Endothelial cell of umbilical vein (primary cell): ENCODE measurements around the gene GAK. TPM values are rescaled to one million over a fixed set of nuclear protein-coding genes. Genes with fewer than 3 reads are reported as not detected.

Experiments used
- BruUV-seq: library from RNA; stranded (reverse); fragments of 400-500 nt; replicated peaks from 2 replicates; lab custom pipeline; 2021; lab: Mats Ljungman, UMichigan
- CTCF ChIA-PET: fragments of 300-600, 350-600 bp; sonication (Branson Sonifier 250); formaldehyde crosslinking; loops from one replicate; lab custom pipeline; 2021; ENCODE audit warnings: antibody characterized with exemption, inconsistent platforms; lab: Charles Lee
- POLR2A ChIA-PET: fragments of 300-600, 350-600 bp; sonication (Branson Sonifier 250); formaldehyde crosslinking; loops from one replicate; lab custom pipeline; 2021; ENCODE audit warnings: antibody characterized with exemption, inconsistent platforms; lab: Charles Lee
- DNase-seq: peaks from one replicate; pipeline ENCODE4 v3.0.0-alpha.2; 2011; ENCODE audit warnings: low read depth, low spot score
- FAIRE-seq: peaks from 2 replicates; lab custom pipeline; 2011; peaks lifted over from hg19 to GRCh38; lab: Jason Lieb, UNC
- H2AFZ ChIP-seq: 2 replicates; pipeline ENCODE4 v1.6.0; 2012; ENCODE audit warnings: low read depth, low read length, control low read depth, inconsistent platforms
- H3K27ac ChIP-seq: 2 replicates; pipeline ENCODE4 v1.5.1; 2011; ENCODE audit warnings: low read depth, mild to moderate bottlenecking, control low read depth, low read length, moderate library complexity; ENCODE audit not compliant: insufficient read depth
- H3K27me3 ChIP-seq, 2 experiments: 2 replicates each; pipeline versions ENCODE4 v1.6.0 to v1.6.1; 2011; ENCODE audit warnings: low read length in 2 of 2, mixed read lengths in 1 of 2; ENCODE audit not compliant: control insufficient read depth in 2 of 2, insufficient read depth in 2 of 2
- H3K36me3 ChIP-seq, 2 experiments: 2 replicates in 1 of 2; 3 replicates in 1 of 2; pipeline ENCODE4 v1.5.1; 2011; ENCODE audit warnings: low read length in 2 of 2, mild to moderate bottlenecking in 1 of 2, moderate library complexity in 1 of 2; ENCODE audit not compliant: control insufficient read depth in 2 of 2, insufficient read depth in 2 of 2; ENCODE audit errors: extremely low read depth in 1 of 2
- H3K4me1 ChIP-seq: 3 replicates; pipeline ENCODE4 v1.5.1; 2011; ENCODE audit warnings: mild to moderate bottlenecking, low read length; ENCODE audit not compliant: control insufficient read depth, insufficient read depth; ENCODE audit errors: extremely low read depth
- H3K4me2 ChIP-seq: 2 replicates; pipeline ENCODE4 v1.6.1; 2011; ENCODE audit warnings: low read length, control low read depth, mixed read lengths; ENCODE audit not compliant: insufficient read depth
- H3K4me3 ChIP-seq, 3 experiments: fragments of 200-600 bp in 1 of 3; sonication (generic), shearing (Covaris generic) in 1 of 3; replicated peaks in 1 of 3; 2 replicates each; pipeline ENCODE4 v1.5.1; 2011 to 2016; ENCODE audit warnings: control low read depth in 3 of 3, low read length in 3 of 3, mild to moderate bottlenecking in 2 of 3, inconsistent platforms in 1 of 3, low read depth in 1 of 3, moderate library complexity in 1 of 3; ENCODE audit not compliant: insufficient read depth in 1 of 3
- H3K79me2 ChIP-seq: 2 replicates; pipeline ENCODE4 v1.6.0; 2012; ENCODE audit warnings: low read length, inconsistent platforms; ENCODE audit not compliant: control insufficient read depth, insufficient read depth
- H3K9ac ChIP-seq: replicated peaks from 2 replicates; pipeline ENCODE3; 2011; ENCODE audit warnings: low read length, control low read depth; ENCODE audit not compliant: insufficient read depth; ENCODE audit errors: extremely low read depth
- H3K9me1 ChIP-seq: replicated peaks from 3 replicates; pipeline ENCODE4 v1.6.0; 2011; ENCODE audit warnings: mild to moderate bottlenecking, low read length; ENCODE audit not compliant: control insufficient read depth, insufficient read depth; ENCODE audit errors: extremely low read depth
- H3K9me3 ChIP-seq: replicated peaks from 2 replicates; pipeline ENCODE4 v1.5.1; 2012; ENCODE audit warnings: low read length, inconsistent platforms; ENCODE audit not compliant: control insufficient read depth, insufficient read depth
- H4K20me1 ChIP-seq: replicated peaks from 2 replicates; pipeline ENCODE3; 2011; ENCODE audit warnings: mild to moderate bottlenecking, low read length; ENCODE audit not compliant: control insufficient read depth, insufficient read depth; ENCODE audit errors: extremely low read depth
- CTCF ChIP-seq, 2 donors: IDR thresholded peaks; 1 replicate in 1 of 2; 2 replicates in 1 of 2; pipeline ENCODE4 v1.5.1; 2011; ENCODE audit warnings: low read length in 2 of 2, mild to moderate bottlenecking in 2 of 2, moderate library complexity in 2 of 2, control low read depth in 1 of 2, inconsistent platforms in 1 of 2, low read depth in 1 of 2; ENCODE audit not compliant: insufficient read depth in 1 of 2; ENCODE audit errors: extremely low read depth in 1 of 2
- EZH2 ChIP-seq: IDR thresholded peaks from 2 replicates; pipeline ENCODE4 v1.6.1; 2012; ENCODE audit warnings: borderline replicate concordance, low read depth, mild to moderate bottlenecking, moderate library complexity, low read length, inconsistent platforms; ENCODE audit not compliant: severe bottlenecking
- FOS ChIP-seq: IDR thresholded peaks from 2 replicates; pipeline ENCODE4 v1.6.1; 2011; ENCODE audit warnings: mild to moderate bottlenecking, low read length, moderate library complexity, borderline replicate concordance; ENCODE audit not compliant: insufficient read depth
- GATA2 ChIP-seq: IDR thresholded peaks from 2 replicates; pipeline ENCODE4 v1.7.0; 2011; ENCODE audit warnings: low read depth, mild to moderate bottlenecking, moderate library complexity, mixed read lengths, low read length; ENCODE audit not compliant: insufficient read length, insufficient read depth
- JUN ChIP-seq: IDR thresholded peaks from 2 replicates; pipeline ENCODE4 v1.6.1; 2011; ENCODE audit warnings: borderline replicate concordance, low read depth; ENCODE audit not compliant: insufficient read length, insufficient read depth
- MYC ChIP-seq: IDR thresholded peaks from one replicate; pipeline ENCODE4 v1.6.1; 2011; ENCODE audit warnings: mild to moderate bottlenecking, low read depth, low read length
- POLR2A ChIP-seq: IDR thresholded peaks from 2 replicates; pipeline ENCODE4 v1.6.1; 2012; ENCODE audit warnings: low read depth, mild to moderate bottlenecking, control low read depth, low read length
- POLR2AphosphoS5 ChIP-seq: IDR thresholded peaks from 2 replicates; pipeline ENCODE4 v1.6.1; 2012; ENCODE audit warnings: low read depth, mild to moderate bottlenecking, control low read depth, low read length, moderate library complexity; ENCODE audit not compliant: insufficient read depth
- dilution Hi-C: fragments of 300-500 bp; cut with MboI; formaldehyde crosslinking; loops from one replicate; pipeline ENCODE4 v1.15.0; 2019; ENCODE audit warnings: low sequenced_read_pairs; ENCODE audit not compliant: extremely low pct_ligation_motif_present
- intact Hi-C: fragments of 100-400 bp; cut with micrococcal nuclease; formaldehyde crosslinking; loops from one replicate; pipeline ENCODE4 v1.10.0; 2022
- polyA plus RNA-seq, 4 experiments: library from polyadenylated mRNA; depleted of rRNA in 3 of 4; stranded (reverse) in 3 of 4; unstranded in 1 of 4; fragments of >200 nt; gene quantifications; 2 replicates each; pipeline versions ENCODE4 v1.2.1 to v1.2.3, GENCODE V29; 2011 to 2012; ENCODE audit warnings: missing spikeins in 1 of 4
- total RNA-seq: library from RNA; stranded (reverse); gene quantifications from 2 replicates; pipeline ENCODE4 v1.2.3, GENCODE V29; 2021
- TF ChIP-seq, protein P1 (sequence below): IDR thresholded peaks from 2 replicates; pipeline ENCODE4 v1.6.1; 2011; ENCODE audit not compliant: insufficient read depth, insufficient read length

Gene GAK
- total and polyA plus RNA-seq, 2 donors (not counting 3 experiments of a cell fraction or from before 2014, with no cell fraction given): 49.6 to 109 TPM

GRCh38 chr4:967113-968104, 35.3 kb upstream of the GAK start:
- no peak overlapping the region for H2AFZ ChIP-seq
- no peak overlapping the region for H3K9ac ChIP-seq
- no peaks in the 10 kb centered on the region for H3K27me3 ChIP-seq
- H4K20me1 ChIP-seq: no peaks in the 10 kb centered on the region
- intact Hi-C loops: no loop called here
- no peak overlapping the region for H3K4me2 ChIP-seq
- TF ChIP-seq GATA2 (no peak), JUN (no peak), CTCF (IDR thresholded peaks at IDR 0.05; ENCODE audit: extremely low read depth in 1 of 2, insufficient read depth in 1 of 2, low read depth in 1 of 2, low read length in 2 of 2) (no peak), FOS (no peak), POLR2A (no peak), POLR2AphosphoS5 (no peak), MYC (no peak), EZH2 (no peak)
- TF ChIP-seq, protein P1, sequence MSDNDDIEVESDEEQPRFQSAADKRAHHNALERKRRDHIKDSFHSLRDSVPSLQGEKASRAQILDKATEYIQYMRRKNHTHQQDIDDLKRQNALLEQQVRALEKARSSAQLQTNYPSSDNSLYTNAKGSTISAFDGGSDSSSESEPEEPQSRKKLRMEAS: no peak
- peaks cover 0 to 22% of the 10 kb centered on the region in 2 experiments for H3K36me3 ChIP-seq
- no peaks in the 10 kb centered on the region for H3K79me2 ChIP-seq
- dilution Hi-C loops: no loop called here
- peaks cover 5% of the 10 kb centered on the region for H3K4me1 ChIP-seq
- H3K9me1 ChIP-seq: no peaks in the 10 kb centered on the region
- no peaks in the 10 kb centered on the region for H3K9me3 ChIP-seq
- no peak overlapping the region for H3K27ac ChIP-seq
- POLR2A ChIA-PET: no interaction called here
- CTCF ChIA-PET: no interaction called here
- no TSS peak for BruUV-seq
- no peak for FAIRE-seq
- DNase-seq: no peak
- no peak overlapping the region for H3K4me3 ChIP-seq
